Kidney (tissue), 11 donors: Measurements from ENCODE around the gene USP17L17. TPM values are rescaled to one million over a fixed set of nuclear protein-coding genes. Genes with fewer than 3 reads are reported as not detected.
"Not testable (repeated sequence)": the region's sequence is repeated elsewhere in the genome, so short reads cannot be mapped to it uniquely, and the experiment has no call there.

ENCODE experiments used
- DNase-seq, 5 donors: peaks; one replicate each; pipeline ENCODE4 v3.0.0-alpha.2; 2013 to 2020
- FAIRE-seq: peaks from 2 replicates; lab custom pipeline; 2012; peaks lifted over from hg19 to GRCh38; lab: Jason Lieb, UNC
- H3K27ac ChIP-seq, 2 donors: one replicate each; pipeline ENCODE4 v1.7.0; 2013; ENCODE audit warnings: low read depth in 2 of 2, low read length in 2 of 2, inconsistent platforms in 1 of 2
- H3K27me3 ChIP-seq: one replicate; pipeline ENCODE4 v1.7.1; 2013; ENCODE audit warnings: low read length, inconsistent platforms; ENCODE audit not compliant: control insufficient read depth, insufficient read depth
- H3K36me3 ChIP-seq, 3 donors: one replicate each; pipeline versions ENCODE4 v1.7.0 to v1.7.1; 2013; ENCODE audit warnings: low read length in 3 of 3, control low read depth in 1 of 3, inconsistent platforms in 1 of 3; ENCODE audit not compliant: insufficient read depth in 3 of 3, control insufficient read depth in 2 of 3
- H3K4me1 ChIP-seq, 3 donors: one replicate each; pipeline versions ENCODE4 v1.7.0 to v1.7.1; 2013; ENCODE audit warnings: low read length in 3 of 3, inconsistent platforms in 1 of 3, low read depth in 1 of 3; ENCODE audit not compliant: control insufficient read depth in 2 of 3, insufficient read depth in 2 of 3
- H3K4me3 ChIP-seq, 3 donors: one replicate each; pipeline versions ENCODE4 v1.7.0 to v1.8.1; 2013; ENCODE audit warnings: low read length in 3 of 3, control low read depth in 1 of 3, inconsistent platforms in 1 of 3
- H3K9ac ChIP-seq, 3 donors: one replicate each; pipeline versions ENCODE4 v1.7.0 to v1.7.1; 2013; ENCODE audit warnings: low read length in 3 of 3, control low read depth in 1 of 3, inconsistent platforms in 1 of 3
- H3K9me3 ChIP-seq, 3 donors: one replicate each; pipeline versions ENCODE4 v1.7.0 to v1.7.1; 2013; ENCODE audit warnings: low read length in 3 of 3, control low read depth in 1 of 3, inconsistent platforms in 1 of 3; ENCODE audit not compliant: control insufficient read depth in 2 of 3, insufficient read depth in 1 of 3
- intact Hi-C: fragments of 100-400 bp; cut with DNase I; formaldehyde crosslinking; loops from one replicate; pipeline ENCODE4 v1.11.1; 2022
- polyA plus RNA-seq: library from polyadenylated mRNA; stranded (reverse); fragments of 350-450 nt; fragmentation: Illumina TruSeq; extraction: RNeasy Lipid Tissue Mini Kit (QIAGEN cat#74804); gene quantifications from one replicate; pipeline ENCODE4 v1.2.3, GENCODE V29; 2014; ENCODE audit warnings: low read depth, low replicate concordance; ENCODE audit not compliant: insufficient read depth
- total RNA-seq: library from RNA; stranded (reverse); fragmentation: NEBNext Ultra II Directional; extraction: Animal tissue kit (Norgen Biotek cat#: 25700); gene quantifications from one replicate; pipeline ENCODE4 v1.2.1, GENCODE V29; 2021
- donor health status: control.
- donor health status: control.
- donor health status: DM: yes; HTN: yes; CAD: no.
- donor health status: Normal renal cell carcinoma (clear cell type).

Gene USP17L17
- total and polyA plus RNA-seq, 2 donors from 2014 or later, result 0.41 TPM; not detected in 1

DNA sequence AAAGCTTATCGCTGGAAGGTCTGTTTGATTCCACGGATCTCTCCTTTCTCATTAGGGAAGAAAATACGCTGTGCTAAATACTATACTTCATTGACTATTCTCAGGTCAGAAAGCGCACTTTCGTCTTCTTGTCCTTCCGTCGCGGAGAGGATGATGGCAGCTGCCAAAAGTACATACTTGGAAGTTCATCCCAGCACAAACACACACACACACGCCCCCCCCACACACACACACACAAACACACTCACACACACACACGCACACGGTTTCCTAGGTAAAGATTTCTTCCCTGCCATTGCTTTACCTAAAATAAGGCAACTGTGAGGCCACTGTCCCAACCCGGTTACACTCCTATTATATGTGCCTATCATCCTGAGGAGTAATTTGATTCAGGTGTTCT is 5.2 kb upstream of the USP17L17 start:
- H3K27ac ChIP-seq, H3K27me3 ChIP-seq, H3K36me3 ChIP-seq, H3K4me3 ChIP-seq, H3K9me3 ChIP-seq, intact Hi-C loops, FAIRE-seq, H3K9ac ChIP-seq, H3K4me1 ChIP-seq: not testable (repeated sequence)
- DNase-seq, result peak in 1 of 5 donors; percentile 10

DNA sequence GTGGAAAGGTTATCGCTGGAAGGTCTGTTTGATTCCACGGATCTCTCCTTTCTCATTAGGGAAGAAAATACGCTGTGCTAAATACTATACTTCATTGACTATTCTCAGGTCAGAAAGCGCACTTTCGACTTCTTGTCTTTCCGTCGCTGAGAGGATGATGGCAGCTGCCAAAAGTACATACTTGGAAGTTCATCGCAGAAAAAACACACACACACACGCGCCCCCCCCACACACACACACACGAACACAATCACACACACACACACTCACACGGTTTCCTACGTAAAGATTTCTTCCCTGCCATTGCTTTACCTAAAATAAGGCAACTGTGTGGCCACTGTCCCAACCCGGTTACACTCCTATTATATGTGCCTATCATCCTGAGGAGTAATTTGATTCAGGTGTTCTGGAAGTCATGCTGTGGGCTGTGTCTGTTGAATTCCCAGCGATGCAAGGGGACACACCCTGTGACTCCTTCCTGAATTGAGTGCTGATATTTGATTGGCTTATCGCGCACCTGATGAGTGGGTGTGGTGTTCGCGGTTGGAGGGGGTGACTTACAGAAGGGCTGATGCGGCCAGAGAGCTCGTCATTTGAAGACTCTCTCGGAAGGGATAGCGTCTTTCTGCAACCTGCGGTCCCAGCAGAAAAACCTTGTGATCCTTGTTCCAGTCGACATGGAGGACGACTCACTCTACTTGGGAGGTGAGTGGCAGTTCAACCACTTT is 4.4 kb downstream of the USP17L17 start, which contains the start of gene USP17L18:
TSS of gene USP17L18 (plus strand) at position 678 of the 728 bp plus-strand sequence. CDS start at position 678, 0 bp downstream.
- FAIRE-seq, H3K4me1 ChIP-seq, H3K36me3 ChIP-seq, intact Hi-C loops, H3K9ac ChIP-seq, H3K9me3 ChIP-seq, H3K4me3 ChIP-seq, H3K27ac ChIP-seq, H3K27me3 ChIP-seq: not testable (repeated sequence)
- DNase-seq, result peak in 3 of 5 donors; percentile 5 to 38 (median 15)

DNA sequence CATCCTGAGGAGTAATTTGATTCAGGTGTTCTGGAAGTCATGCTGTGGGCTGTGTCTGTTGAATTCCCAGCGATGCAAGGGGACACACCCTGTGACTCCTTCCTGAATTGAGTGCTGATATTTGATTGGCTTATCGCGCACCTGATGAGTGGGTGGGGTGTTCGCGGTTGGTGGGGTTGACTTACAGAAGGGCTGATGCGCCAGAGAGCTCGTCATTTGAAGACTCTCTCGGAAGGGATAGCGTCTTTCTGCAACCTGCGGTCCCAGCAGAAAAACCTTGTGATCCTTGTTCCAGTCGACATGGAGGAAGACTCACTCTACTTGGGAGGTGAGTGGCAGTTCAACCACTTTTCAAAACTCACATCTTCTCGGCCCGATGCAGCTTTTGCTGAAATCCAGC is 9.4 kb downstream of the USP17L17 start, which contains the start of gene USP17L19:
TSS of gene USP17L19 (plus strand) at position 301 of the 400 bp plus-strand sequence. CDS start at position 301, 0 bp downstream.
- H3K4me3 ChIP-seq, H3K9ac ChIP-seq, DNase-seq, intact Hi-C loops, H3K36me3 ChIP-seq, H3K27me3 ChIP-seq, H3K9me3 ChIP-seq, FAIRE-seq, H3K27ac ChIP-seq, H3K4me1 ChIP-seq: not testable (repeated sequence)

DNA sequence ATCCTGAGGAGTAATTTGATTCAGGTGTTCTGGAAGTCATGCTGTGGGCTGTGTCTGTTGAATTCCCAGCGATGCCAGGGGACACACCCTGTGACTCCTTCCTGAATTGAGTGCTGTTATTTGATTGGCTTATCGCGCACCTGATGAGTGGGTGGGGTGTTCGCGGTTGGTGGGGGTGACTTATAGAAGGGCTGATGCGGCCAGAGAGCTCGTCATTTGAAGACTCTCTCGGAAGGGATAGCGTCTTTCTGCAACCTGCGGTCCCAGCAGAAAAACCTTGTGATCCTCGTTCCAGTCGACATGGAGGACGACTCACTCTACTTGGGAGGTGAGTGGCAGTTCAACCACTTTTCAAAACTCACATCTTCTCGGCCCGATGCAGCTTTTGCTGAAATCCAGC is 14.1 kb downstream of the USP17L17 start, which contains the start of gene USP17L20:
TSS of gene USP17L20 (plus strand) at position 301 of the 400 bp plus-strand sequence. CDS start at position 301, 0 bp downstream.
- H3K9ac ChIP-seq, intact Hi-C loops, H3K27me3 ChIP-seq, H3K27ac ChIP-seq, H3K9me3 ChIP-seq, H3K36me3 ChIP-seq, FAIRE-seq, H3K4me1 ChIP-seq, DNase-seq, H3K4me3 ChIP-seq: not testable (repeated sequence)

GRCh38 chr4:9262572-9262971 is 18.9 kb downstream of the USP17L17 start, which contains the start of gene USP17L21:
TSS of gene USP17L21 (plus strand) at chr4:9262872. CDS start at chr4:9262872, 0 bp downstream.
- FAIRE-seq, H3K9ac ChIP-seq, H3K27ac ChIP-seq, H3K9me3 ChIP-seq, H3K36me3 ChIP-seq, H3K27me3 ChIP-seq, H3K4me3 ChIP-seq, intact Hi-C loops, H3K4me1 ChIP-seq, DNase-seq: not testable (repeated sequence)

DNA sequence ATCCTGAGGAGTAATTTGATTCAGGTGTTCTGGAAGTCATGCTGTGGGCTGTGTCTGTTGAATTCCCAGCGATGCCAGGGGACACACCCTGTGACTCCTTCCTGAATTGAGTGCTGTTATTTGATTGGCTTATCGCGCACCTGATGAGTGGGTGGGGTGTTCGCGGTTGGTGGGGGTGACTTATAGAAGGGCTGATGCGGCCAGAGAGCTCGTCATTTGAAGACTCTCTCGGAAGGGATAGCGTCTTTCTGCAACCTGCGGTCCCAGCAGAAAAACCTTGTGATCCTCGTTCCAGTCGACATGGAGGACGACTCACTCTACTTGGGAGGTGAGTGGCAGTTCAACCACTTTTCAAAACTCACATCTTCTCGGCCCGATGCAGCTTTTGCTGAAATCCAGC is 23.6 kb downstream of the USP17L17 start, which contains the start of gene USP17L22:
TSS of gene USP17L22 (plus strand) at position 301 of the 400 bp plus-strand sequence. CDS start at position 301, 0 bp downstream.
- not testable (repeated sequence) for FAIRE-seq

DNA sequence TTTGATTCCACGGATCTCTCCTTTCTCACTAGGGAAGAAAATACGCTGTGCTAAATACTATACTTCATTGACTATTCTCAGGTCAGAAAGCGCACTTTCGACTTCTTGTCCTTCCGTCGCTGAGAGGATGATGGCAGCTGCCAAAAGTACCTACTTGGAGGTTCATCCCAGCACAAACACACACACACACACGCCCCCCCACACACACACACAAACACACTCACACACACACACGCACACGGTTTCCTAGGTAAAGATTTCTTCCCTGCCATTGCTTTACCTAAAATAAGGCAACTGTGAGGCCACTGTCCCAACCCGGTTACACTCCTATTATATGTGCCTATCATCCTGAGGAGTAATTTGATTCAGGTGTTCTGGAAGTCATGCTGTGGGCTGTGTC is 28.0 kb downstream of the USP17L17 start:
- H3K9ac ChIP-seq, H3K4me1 ChIP-seq, H3K27ac ChIP-seq, H3K9me3 ChIP-seq, FAIRE-seq, H3K4me3 ChIP-seq, intact Hi-C loops, H3K36me3 ChIP-seq, H3K27me3 ChIP-seq: not testable (repeated sequence)
- peak in 1 of 5 donors; percentile 85 for DNase-seq

More for the DNA sequence above, 23.6 kb downstream of the USP17L17 start, which contains the start of gene USP17L22:
- H3K27ac ChIP-seq, H3K36me3 ChIP-seq, H3K4me3 ChIP-seq, intact Hi-C loops, H3K27me3 ChIP-seq, DNase-seq, H3K9me3 ChIP-seq, H3K9ac ChIP-seq, H3K4me1 ChIP-seq: not testable (repeated sequence)
